Peyer's patch (tissue), 4 donors: ENCODE results near the gene MAP1LC3A.

ENCODE experiments used
- CTCF ChIP-seq, 6 experiments: fragments of 450-650 bp in 4 of 6; fragments of 200-600 bp in 2 of 6; sonication (generic) in 1 of 6; IDR thresholded peaks; one replicate each; pipeline ENCODE4 v1.5.1; 2017 to 2019; ENCODE audit warnings: antibody characterized with exemption in 6 of 6, mild to moderate bottlenecking in 3 of 6, moderate library complexity in 1 of 6
- POLR2A ChIP-seq, 2 donors: fragments of 450-650 bp; IDR thresholded peaks; one replicate each; pipeline ENCODE4 v1.5.1; 2017; ENCODE audit warnings: antibody characterized with exemption in 2 of 2, mild to moderate bottlenecking in 2 of 2, moderate library complexity in 2 of 2

- TF ChIP-seq CTCF (IDR thresholded peaks at IDR 0.05) (no peak), POLR2A (IDR thresholded peaks at IDR 0.05) (no peak)
Observed at GRCh38 chr20:34525342-34525708, 33.2 kb upstream of the MAP1LC3A start.
